HUDEP-2 (cell line): ENCODE measurements around the gene LAMA3.

Experiments used
- DNase-seq, 76 experiments: peaks; one replicate each; lab custom pipeline; 2025; ENCODE audit not compliant: unreplicated experiment in 76 of 76; lab: John Stamatoyannopoulos, UW

Gene LAMA3

DNA sequence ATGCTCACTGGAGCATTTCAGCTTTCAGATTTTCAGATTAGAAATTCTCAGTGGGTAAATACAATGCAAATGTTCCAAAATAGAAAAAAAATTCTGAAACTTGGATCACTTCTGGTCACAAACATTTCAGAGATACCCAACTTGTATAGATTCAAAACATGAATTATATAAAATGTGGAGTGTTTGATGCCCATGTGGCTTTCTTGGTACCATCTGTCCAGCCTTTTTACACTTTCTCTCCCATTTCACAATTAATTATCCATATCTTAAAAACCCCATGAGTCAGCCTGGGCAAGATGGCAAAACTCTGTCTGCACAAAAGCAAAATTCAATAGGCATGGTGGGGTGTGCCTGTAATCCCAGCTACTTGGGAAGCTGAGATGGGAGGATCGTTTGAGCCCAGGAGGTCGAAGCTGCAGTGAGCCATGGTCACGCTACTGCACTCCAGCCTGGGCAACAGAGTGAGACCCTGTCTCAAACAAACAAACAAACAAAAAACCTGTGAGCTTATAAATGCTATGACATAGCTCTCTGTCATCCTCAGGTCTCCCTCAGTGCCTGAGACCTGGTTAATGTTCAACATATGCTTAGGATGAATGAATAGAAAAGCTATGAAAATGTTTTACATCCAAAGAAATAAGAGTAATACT is 179.0 kb downstream of the LAMA3 start:
- no peak for DNase-seq

DNA sequence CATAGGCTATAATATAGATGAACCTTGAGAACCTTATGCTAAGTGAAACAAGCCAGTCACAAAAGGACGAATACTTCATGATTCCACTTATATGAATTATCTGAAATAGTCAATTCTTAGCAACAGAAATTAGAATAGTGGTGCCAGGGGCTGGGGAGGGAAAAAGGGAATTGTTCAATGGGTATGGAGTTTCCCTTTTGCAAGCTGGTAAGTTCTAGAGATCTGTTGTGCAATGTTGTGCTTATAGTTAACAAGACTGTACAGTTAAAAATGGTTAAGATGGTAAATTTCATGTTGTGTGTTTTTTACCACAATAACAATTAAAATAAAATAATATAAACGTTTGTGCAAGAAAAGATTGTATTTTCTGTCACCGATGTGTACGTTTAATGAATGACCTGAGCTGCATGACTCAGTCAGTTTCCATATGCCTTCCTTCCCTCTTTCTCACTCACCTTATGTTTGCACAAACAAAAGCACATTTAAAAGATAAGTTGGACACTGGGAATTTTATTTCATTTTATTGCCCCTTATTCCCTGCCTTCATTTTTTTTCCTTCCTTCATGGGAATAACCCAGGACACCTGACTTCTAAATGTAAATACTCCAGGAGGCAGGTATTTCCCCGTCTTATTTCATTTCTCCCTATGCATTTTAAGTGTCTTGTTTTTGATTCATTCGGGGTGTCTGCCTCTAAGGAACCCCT is 181.6 kb downstream of the LAMA3 start:
- no peak for DNase-seq

DNA sequence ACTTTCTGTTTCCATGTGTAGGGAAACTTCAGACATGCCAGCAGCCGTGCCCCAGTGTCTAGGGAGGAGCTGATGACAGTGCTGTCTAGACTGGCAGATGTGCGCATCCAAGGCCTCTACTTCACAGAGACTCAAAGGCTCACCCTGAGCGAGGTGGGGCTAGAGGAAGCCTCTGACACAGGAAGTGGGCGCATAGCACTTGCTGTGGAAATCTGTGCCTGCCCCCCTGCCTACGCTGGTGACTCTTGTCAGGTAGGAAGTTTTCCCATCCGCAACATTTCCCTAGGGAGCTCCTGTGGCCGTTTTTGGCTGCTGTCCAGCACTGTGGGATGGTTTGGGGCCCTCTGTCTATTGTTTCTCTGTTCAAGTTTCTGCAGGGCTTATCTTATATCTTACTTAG is 182.2 kb downstream of the LAMA3 start:
- DNase-seq = no peak

DNA sequence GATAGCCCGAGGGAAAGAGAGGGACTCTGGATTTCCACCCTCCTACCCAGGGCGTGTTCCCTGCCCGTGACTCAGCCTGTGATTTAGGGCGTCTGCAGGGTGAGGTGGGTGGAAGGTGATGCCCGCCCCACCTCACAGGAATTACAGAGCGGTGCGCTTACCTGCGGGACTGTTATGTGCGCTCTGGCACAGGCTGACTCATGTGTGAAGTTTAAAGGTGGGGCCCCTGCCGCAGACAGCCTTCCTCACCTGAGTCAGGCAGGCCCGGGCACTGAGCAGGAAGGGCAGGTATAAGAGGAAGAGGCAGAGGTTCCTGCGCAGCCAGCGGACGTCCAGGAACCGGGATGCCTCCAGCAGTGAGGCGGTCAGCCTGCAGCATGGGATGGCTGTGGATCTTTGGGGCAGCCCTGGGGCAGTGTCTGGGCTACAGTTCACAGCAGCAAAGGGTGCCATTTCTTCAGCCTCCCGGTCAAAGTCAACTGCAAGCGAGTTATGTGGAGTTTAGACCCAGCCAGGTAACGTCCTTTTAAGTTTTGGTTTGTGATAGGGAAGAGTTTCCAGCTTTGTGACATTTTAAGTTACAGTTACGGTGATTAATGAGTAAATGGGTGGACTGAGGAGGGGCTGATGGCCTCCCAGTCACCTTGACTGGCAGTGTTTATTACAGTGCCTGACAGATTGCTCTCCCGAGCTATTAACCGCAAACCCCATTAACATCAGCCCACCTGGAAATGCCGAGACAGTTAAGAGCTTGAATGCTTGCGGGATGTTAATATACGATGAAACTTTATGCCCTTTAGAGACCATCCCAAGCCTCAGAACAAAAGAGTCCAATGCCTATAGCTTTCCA is 183.7 kb downstream of the LAMA3 start:
- DNase-seq = no peak

DNA sequence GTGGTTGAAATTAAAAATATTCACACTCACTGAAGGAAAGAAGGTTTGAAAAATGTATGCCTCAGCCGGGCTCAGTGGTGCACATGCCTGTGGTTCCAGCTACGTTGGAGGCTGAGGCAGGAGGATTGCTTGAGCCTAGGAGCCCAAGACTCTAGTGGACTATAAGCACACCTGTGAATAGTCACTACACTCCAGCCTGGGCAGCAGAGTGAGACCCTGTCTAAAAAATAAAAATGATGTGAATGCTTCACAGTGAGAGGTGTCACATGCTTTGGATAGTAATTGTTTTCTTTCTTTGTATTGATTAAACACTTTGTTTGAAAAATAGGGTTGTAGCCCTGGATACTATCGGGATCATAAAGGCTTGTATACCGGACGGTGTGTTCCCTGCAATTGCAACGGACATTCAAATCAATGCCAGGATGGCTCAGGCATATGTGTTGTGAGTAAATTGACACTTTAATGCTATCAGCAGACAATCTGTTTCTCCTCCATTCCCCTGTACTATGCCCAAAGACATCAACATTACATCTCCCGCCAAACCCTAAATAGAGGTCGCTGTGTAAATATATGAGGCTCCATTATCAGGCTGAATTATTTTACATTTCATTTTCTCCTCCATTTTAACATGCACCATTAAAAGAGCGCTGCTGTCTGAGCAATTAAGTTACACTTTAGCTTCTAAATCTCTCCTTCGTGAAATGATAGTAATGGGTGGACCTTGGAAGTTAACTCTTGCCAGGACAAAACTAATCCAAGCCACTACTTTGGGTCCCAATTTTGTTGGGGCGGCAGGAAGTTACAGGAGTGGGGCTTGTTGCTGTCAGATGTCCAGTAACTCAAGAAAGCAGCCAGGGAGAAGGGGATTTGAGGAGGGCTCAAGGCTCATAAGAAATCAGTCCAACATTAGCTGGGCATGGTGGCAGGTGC is 187.0 kb downstream of the LAMA3 start:
- DNase-seq = no peak

DNA sequence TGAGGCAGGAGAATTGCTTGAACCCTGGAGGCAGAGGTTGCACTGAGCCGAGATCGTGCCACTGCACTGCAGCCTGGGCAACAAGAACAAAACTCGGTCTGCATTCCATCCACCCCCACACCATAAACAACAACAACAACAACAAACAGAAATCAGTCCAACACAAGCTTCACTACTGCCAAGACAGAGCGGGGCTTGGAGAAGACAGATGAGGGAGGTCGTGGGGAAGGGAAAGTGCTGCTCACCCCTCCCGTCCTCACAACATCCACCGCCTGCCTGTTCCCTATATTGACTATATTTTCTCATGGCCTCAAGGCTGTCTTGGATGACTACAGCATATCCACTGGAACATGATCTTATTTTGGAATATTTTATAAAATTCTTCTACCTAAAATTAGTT is 187.7 kb downstream of the LAMA3 start:
- DNase-seq = no peak

DNA sequence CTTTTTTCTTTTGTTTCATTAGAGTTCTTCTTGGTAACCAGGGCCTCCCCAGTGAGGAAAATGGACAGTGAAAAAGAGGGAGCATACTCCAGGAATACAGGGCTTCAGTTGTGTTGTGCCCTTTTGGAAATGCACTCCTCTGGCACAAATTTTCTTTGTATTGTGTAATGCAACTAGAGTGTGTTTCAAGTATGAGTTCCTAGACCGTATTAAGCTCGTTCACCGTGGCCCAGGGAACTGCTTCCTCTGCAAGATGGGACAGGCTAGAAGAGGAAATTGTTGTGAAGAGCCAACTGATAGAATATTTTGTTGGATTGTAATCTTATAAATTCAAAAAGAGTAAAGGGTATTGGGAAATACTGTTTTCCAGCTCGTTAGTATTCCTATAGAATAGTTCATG is 188.1 kb downstream of the LAMA3 start:
- no peak for DNase-seq

DNA sequence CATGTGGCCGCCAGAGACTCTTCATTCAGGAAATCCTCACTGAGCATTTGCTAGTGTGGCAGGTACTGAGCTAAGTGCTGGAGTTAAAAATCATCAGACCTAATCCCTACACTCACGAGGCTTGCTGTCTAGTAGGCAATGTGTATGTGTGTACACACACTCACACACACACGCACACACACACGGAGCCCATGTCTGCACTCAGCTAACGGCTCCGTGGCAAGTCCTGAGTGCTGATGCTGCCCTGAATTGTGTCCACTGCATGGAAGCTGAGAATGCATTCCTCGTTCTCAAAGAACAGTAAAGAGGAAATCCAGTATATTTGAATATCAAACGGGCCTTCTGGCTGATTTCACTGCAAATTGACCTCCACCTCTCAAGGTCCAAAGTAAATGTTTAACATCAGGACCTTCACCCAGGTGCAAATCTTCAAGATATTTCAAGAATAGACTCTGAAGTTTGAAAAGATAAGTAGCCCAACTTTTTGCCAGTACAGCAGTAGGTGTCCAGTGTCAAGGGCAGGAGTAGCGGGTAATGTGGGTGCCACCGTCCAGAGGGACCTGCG is 189.2 kb downstream of the LAMA3 start:
- DNase-seq = no peak

DNA sequence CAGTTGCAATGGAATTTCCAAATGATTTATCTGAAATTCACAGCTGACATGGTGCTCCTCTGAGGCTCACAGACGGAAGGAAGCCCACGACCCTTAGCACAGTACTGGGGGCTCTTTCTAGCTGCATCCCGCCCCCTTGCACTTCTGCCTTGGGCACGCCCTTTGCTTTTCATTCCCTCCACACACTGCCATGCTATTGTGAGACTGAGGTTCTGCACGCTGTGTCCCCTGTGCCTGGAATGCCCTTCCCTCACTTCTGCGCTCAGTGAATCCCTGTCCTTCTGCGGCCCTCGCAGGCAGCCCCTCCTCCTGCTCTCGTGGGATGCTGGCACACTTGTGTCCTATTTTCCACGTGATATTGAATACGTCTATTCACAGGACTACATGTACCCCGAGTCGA is 189.9 kb downstream of the LAMA3 start:
- no peak for DNase-seq

DNA sequence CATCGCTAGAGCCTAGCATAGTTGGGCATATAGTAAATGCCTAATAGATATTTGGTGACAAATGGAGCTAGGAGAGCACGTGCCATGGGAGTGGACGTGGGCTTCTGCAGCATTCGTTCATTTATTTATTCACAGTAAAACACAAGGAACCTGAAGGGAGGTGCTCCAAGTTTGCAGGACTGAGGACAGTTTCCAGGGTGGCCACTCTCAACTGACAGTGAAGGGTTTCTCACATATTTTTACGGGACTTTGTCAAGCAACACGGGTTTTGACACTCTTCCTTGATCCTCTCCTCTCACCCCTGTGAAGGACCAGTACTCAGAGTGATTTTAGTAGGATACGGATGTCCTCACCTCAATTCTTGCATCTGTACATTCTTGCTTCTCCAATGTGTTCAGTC is 190.3 kb downstream of the LAMA3 start:
- no peak for DNase-seq

DNA sequence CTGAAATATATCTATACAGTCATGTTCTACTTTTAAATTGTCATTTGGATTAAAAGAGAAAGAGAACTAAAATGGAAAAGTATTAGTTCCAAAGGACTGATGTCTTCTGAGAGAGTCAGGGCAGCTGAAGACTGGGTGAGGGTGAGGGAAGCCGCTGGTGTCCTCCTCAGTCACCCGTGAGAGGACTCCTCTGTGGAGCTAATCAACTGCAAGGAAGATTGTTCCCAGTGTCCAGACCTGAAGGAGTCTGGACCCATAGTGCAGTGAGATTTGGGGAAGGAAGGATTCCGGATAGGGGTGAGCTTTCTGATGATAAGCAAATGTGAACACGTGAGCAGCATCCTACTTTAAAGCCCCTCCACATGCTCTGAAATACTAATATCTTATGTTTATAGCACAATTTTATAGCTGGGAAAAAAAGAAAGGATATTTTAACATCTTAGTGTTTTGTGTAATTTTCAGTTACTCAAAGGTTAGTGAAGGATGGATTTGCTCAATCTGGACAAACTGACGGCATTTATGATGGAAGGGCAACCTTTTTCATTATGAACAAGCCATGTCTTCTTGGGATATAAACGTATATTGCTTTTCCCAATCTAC is 190.8 kb downstream of the LAMA3 start:
- no peak for DNase-seq

DNA sequence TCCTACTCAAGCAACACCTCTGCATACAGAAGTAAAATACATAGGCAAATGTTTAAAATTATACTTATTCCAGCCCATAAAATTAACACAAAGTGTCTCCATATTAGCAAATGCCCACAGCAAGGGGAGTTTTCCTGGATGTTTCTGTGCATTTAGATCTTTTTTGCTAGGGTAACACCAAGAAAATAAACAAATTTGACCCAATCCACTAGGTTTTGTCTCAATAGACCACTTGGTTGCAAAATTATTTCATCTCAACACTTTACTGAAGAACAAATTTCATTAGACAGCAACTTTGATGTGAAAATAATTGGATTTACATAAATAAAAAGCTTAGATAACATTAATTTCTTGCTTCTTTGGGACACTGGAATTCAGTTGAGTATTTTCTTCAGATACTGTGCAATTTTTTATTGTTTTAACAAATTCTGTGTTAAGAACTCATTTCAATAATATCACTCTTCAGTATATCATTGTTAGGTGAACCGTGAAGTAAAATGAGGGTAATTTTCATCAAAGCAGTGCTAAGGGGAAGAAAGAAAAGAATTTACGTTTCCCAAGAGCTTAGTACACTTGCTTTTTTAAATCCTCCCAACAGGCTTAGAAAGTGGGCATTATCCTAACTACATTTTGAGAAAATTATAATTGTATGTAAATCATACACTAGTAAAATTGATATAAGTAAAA is 191.8 kb downstream of the LAMA3 start:
- DNase-seq = no peak

DNA sequence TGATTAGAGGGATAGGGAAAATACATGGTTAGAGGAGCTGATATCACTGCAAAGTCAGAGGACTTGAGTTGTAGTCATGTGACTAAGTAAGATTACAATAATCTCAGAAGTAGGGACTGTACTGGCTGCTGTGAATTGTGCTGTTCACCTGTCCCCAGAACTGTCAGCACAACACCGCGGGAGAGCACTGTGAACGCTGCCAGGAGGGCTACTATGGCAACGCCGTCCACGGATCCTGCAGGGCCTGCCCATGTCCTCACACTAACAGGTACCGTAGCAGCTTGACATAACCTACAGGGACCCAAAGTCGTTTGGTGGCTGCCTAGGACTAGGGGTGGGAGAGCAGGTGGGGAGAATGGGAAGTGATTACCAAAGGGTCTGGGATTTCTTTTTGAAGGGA is 192.5 kb downstream of the LAMA3 start:
- no peak for DNase-seq

DNA sequence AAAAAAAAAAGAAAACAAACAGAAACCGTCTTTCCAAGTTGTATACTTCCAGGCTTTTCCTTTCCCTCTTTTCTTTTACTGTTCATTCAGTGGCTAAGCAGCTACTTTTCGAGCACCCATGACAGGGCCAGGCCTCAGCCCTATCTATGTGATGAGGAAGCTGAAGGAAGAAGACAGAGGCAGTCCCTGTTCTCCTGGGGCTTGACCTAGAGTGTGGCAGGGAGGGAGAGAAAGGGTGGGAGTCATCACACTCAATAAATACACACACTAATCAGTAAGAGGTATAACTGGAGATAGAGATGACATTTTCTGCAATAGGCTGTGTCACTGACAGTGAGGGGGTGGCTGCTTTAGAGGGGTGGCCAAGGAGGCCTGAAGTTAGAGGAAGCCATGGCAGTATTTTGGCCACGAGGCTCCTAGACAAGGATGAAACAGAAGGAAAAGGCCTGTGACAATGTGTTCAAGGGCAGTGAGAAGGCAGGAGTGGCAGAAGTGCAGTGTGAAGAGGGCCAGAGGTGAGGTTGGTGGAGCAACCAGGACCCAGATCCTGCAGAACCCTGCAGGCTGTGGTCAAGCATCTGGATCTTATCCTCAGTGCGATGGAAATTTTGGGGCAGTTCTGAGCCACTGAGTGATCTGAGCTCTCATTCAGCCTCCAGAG is 193.5 kb downstream of the LAMA3 start:
- no peak for DNase-seq

DNA sequence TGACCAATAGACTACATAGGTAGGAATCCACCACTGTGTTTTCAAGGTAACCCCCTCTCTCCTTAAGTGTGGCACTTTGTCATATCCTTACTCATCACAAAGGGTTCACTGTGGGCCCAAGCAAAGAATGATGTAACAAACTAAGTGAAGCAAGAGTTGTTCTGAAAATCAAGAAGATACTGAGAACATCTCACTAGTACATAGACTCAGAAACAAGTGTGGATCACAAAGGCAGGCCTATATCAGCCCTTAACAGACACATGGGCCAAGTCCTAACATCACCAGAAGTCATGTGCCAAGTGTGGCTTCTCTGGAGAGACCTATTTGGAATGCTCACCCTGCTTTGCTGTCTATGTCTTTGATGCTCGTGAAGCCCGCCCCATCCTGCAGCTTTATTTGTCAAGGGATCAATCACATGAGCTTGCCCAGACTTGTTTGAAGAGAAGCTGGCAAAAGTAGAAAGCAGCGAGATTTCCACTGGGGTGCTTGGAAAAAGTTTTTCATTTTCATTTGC is 194.1 kb downstream of the LAMA3 start:
- DNase-seq = no peak

DNA sequence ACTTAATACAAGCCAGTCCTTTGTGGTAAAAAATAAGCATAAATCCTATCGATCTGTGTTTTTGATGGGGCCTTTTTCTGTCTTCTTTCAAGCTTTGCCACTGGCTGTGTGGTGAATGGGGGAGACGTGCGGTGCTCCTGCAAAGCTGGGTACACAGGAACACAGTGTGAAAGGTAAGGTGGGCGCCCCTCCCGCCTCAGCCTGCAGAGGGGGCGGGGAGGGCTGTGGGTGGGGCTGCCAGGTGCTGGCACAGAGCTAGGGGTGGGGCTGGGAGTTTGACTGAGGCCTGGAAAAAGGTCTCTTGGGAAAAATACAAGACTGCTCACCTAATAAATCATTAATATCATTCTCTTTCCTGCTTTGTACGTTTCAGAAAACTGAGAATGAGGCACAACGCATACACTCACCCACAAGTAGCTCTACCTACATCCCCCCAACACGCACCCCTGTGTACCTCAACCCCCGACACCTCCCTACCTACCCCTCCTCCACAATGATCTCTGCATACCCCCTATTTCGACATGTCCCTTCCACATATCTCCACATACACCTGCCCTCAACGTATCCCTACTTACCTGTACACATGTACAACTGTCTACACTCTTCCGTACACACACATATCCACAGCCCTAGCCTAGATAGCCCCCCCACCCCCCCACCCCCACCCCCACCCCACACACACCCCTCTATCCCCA is 195.6 kb downstream of the LAMA3 start:
- DNase-seq = no peak

DNA sequence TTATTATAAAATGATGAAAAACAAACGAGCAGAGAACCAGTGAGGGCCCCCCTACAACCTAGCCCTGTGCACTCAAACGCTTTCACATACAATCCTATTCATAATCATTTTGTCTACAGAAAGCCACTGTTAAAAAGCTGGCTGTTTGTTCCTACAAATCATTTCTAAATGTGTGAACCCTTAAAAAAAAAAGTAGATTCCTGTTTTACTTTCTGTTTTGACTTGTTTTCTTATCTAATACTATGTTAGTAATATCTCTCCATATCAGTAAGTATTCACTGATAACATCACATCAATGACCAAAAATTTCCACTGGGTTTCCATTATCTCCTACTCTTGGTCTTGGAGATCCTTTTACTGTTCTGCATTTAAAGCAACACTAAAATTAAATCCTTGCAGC is 196.5 kb downstream of the LAMA3 start:
- no peak for DNase-seq

DNA sequence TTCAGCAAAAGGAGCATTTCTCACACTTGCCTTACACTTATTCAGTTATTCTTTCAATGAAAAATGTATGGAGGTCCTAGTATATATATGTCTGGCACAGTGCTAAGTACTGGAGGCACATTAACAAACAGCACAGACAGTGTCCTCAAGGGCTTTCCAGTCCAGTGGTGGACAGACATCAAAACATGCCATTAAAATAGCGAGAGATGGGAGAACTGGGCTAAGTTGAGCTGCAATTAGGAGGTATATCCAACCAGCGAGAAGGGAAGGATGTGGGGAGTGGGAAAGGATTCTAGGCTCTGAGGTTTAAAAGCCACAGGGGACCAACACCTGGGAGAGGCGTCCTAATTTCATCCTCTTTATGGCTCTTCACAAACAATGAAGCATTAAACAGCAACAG is 197.8 kb downstream of the LAMA3 start:
- DNase-seq = no peak
